GM18858 (cell line): ENCODE results near the gene GNG13.
"Not testable (repeated sequence)": the region's sequence is repeated elsewhere in the genome, so short reads cannot be mapped to it uniquely, and the experiment has no call there.

ENCODE experiments used
- ATAC-seq: cut with Tn5 transposase; IDR thresholded peaks from one replicate; pipeline ENCODE4 v1.9.1; 2021; ENCODE audit not compliant: unreplicated experiment

GNG13 gene

GRCh38 chr16:764184-764750 lies 36.3 kb downstream of the GNG13 start:
- no peak for ATAC-seq

GRCh38 chr16:763369-764183 lies 37.0 kb downstream of the GNG13 start:
- ATAC-seq: no peak

GRCh38 chr16:762595-763268 lies 37.8 kb downstream of the GNG13 start:
- ATAC-seq: no peak

- no peak for ATAC-seq
Observed at GRCh38 chr16:761625-762513, 38.7 kb downstream of the GNG13 start.

- no peak for ATAC-seq
Observed at GRCh38 chr16:760545-761343, 39.8 kb downstream of the GNG13 start, which contains the start of gene MSLN. Gene MSLN (plus strand): TSS chr16:760734. CDS start chr16:762681, 1,947 bp downstream.

- ATAC-seq: no peak
Observed at GRCh38 chr16:760065-760464, 40.5 kb downstream of the GNG13 start.

- ATAC-seq: no peak
Observed at GRCh38 chr16:759110-759910, 41.2 kb downstream of the GNG13 start.

- no peak for ATAC-seq
Observed at GRCh38 chr16:756428-756827, 44.1 kb downstream of the GNG13 start.

GRCh38 chr16:754656-755055 lies 45.9 kb downstream of the GNG13 start:
- ATAC-seq: no peak

- ATAC-seq: not testable (repeated sequence)
Observed at GRCh38 chr16:754121-754607, 46.4 kb downstream of the GNG13 start.

- ATAC-seq: no peak
Observed at GRCh38 chr16:752007-752312, 48.6 kb downstream of the GNG13 start.

GRCh38 chr16:751152-752006 lies 49.2 kb downstream of the GNG13 start:
- no peak for ATAC-seq

GRCh38 chr16:750485-750884 lies 50.0 kb downstream of the GNG13 start:
- no peak for ATAC-seq

GRCh38 chr16:749010-749409 lies 51.5 kb downstream of the GNG13 start:
- no peak for ATAC-seq
